Measurements from ENCODE around the gene MSRB2. TPM values are rescaled to one million over a fixed set of nuclear protein-coding genes. Genes with fewer than 3 reads are reported as not detected.

MSRB2 gene
- total and polyA plus RNA-seq, 2 of the 8 experiments (the other 6 are each of a cell fraction or from before 2014, with no cell fraction given), result 11.0 to 13.9 TPM

DNA sequence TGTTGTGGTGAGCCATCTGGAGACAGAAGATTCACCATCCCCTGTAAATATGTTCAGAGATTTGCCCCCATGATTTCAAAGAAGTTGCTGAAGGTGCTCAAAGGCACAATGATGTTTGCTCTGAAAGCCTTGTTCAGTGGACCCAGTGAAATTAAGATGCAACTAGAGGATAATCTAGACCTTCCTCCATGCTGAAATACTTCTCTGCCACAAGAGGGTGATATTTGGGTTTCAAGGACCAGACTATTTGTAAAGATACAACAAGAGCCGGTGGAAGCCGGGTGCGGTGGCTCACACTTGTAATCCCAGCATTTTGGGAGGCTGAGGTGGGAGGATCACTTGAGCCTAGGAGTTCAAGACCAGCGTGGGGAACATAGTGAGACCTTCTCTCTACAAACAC is 13.5 kb upstream of the MSRB2 start:
- H3K4ac ChIP-seq (replicated peaks; ENCODE audit: insufficient read length, low read depth, low read length), result no peak overlapping the region
- 85% methylated on average over 4 of the region's 4 CpGs; no CpG with 5 or more reads in 1 of the 2 experiments for WGBS, 2 experiments (ENCODE audit: extremely low coverage in 1 of 2, insufficient coverage in 1 of 2, insufficient read length in 1 of 2, insufficient replicate concordance in 2 of 2, low coverage in 1 of 2, low lambda C conversion rate in 2 of 2, missing lambda C conversion rate in 1 of 2)
- CTCF ChIA-PET (ENCODE audit: partially characterized antibody), result interaction anchor here (0.9 to 1.2 kb wide), 4 partner anchors 11 to 65 kb away, joined by 3 to 5 read pairs (median 4); partner anchors contain the start of gene MSRB2
- FAIRE-seq (peak; percentile 42), DNase-seq (ENCODE audit: low read depth in 1 of 2, low spot score in 2 of 2) (no peak)
- H2AFZ ChIP-seq (ENCODE audit: low read length), result no peak overlapping the region
- peaks cover 0 to 4% of the 10 kb centered on the region in 2 experiments; a peak in 1 of 4 replicates for H3K9me3 ChIP-seq (ENCODE audit: insufficient read depth in 2 of 2, low read depth in 1 of 2, low read length in 1 of 2)
- no peak overlapping the region for H4K5ac ChIP-seq (ENCODE audit: insufficient read length, low read depth, low read length)
- H3K4me2 ChIP-seq (ENCODE audit: insufficient read depth in 1 of 2, low read depth in 2 of 2, low read length in 2 of 2), result no peak overlapping the region
- H3K79me1 ChIP-seq (ENCODE audit: low read depth, low read length), result no peaks in the 10 kb centered on the region
- H3K27me3 ChIP-seq (replicated peaks in 1 of 4; ENCODE audit: control insufficient read depth in 3 of 4, extremely low read depth in 1 of 4, insufficient read depth in 3 of 4, low read length in 3 of 4), result no peaks in the 10 kb centered on the region
- H3K23ac ChIP-seq (ENCODE audit: insufficient read length), result no peak overlapping the region
- H3K18ac ChIP-seq (ENCODE audit: extremely low read depth, low read length), result no peak overlapping the region
- no peak overlapping the region for H2BK5ac ChIP-seq (ENCODE audit: low read depth, low read length)
- H4K91ac ChIP-seq (replicated peaks; ENCODE audit: insufficient read length, low read length), result no peak overlapping the region
- TF ChIP-seq SIRT6 (IDR thresholded peaks at IDR 0.05; ENCODE audit: low read length) (no peak), RBBP5 (IDR thresholded peaks at IDR 0.05; ENCODE audit: borderline replicate concordance, low read depth, low read length) (no peak), SIN3A (conservative IDR thresholded peaks at IDR 0.05 in 1 of 2, IDR thresholded peaks at IDR 0.05 in 1 of 2; ENCODE audit: low read depth in 1 of 2, low read length in 2 of 2) (no peak), ASH2L (IDR thresholded peaks at IDR 0.05; ENCODE audit: low read length) (no peak), RAD21 (IDR thresholded peaks at IDR 0.05 in 1 of 2, conservative IDR thresholded peaks at IDR 0.05 in 1 of 2; ENCODE audit: low read depth in 2 of 2, low read length in 2 of 2) (peak; percentile 11 to 36; a peak in 3 of 4 replicates)
- TF ChIP-seq, protein P1, sequence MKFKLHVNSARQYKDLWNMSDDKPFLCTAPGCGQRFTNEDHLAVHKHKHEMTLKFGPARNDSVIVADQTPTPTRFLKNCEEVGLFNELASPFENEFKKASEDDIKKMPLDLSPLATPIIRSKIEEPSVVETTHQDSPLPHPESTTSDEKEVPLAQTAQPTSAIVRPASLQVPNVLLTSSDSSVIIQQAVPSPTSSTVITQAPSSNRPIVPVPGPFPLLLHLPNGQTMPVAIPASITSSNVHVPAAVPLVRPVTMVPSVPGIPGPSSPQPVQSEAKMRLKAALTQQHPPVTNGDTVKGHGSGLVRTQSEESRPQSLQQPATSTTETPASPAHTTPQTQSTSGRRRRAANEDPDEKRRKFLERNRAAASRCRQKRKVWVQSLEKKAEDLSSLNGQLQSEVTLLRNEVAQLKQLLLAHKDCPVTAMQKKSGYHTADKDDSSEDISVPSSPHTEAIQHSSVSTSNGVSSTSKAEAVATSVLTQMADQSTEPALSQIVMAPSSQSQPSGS (IDR thresholded peaks at IDR 0.05; ENCODE audit: low read length), result no peak
- TF ChIP-seq, protein P2, sequence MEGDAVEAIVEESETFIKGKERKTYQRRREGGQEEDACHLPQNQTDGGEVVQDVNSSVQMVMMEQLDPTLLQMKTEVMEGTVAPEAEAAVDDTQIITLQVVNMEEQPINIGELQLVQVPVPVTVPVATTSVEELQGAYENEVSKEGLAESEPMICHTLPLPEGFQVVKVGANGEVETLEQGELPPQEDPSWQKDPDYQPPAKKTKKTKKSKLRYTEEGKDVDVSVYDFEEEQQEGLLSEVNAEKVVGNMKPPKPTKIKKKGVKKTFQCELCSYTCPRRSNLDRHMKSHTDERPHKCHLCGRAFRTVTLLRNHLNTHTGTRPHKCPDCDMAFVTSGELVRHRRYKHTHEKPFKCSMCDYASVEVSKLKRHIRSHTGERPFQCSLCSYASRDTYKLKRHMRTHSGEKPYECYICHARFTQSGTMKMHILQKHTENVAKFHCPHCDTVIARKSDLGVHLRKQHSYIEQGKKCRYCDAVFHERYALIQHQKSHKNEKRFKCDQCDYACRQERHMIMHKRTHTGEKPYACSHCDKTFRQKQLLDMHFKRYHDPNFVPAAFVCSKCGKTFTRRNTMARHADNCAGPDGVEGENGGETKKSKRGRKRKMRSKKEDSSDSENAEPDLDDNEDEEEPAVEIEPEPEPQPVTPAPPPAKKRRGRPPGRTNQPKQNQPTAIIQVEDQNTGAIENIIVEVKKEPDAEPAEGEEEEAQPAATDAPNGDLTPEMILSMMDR (IDR thresholded peaks at IDR 0.05; ENCODE audit: control extremely low read depth in 1 of 3, insufficient read depth in 1 of 3, low read depth in 1 of 3, low read length in 3 of 3), result peak in 2 of 3 experiments; percentile 21 to 46; a peak in 2 of 4 replicates
- H3K36me3 ChIP-seq (ENCODE audit: control insufficient read depth in 2 of 4, insufficient read depth in 4 of 4, low read length in 3 of 4), result no peaks in the 10 kb centered on the region
- no peak overlapping the region for H3K9ac ChIP-seq (replicated peaks in 1 of 4; ENCODE audit: extremely low read depth in 1 of 4, low read depth in 3 of 4, low read length in 3 of 4)
- no peak overlapping the region for H3K14ac ChIP-seq (ENCODE audit: insufficient read length)
- no peak overlapping the region for H2BK12ac ChIP-seq (ENCODE audit: low read depth, low read length)
- no peak overlapping the region for H2BK20ac ChIP-seq (ENCODE audit: low read length)
- H3K4me1 ChIP-seq (replicated peaks in 1 of 4; ENCODE audit: control insufficient read depth in 3 of 4, insufficient read depth in 4 of 4, low read length in 3 of 4), result peaks cover 0 to 7% (median 4%) of the 10 kb centered on the region in 4 experiments; a peak in 6 of 7 replicates
- no peak overlapping the region for H2BK15ac ChIP-seq (ENCODE audit: low read length)
- no peak overlapping the region for H2BK120ac ChIP-seq (replicated peaks; ENCODE audit: low read depth, low read length)
- no peaks in the 10 kb centered on the region for H4K20me1 ChIP-seq (replicated peaks in 1 of 2; ENCODE audit: control insufficient read depth in 1 of 2, insufficient read depth in 2 of 2, low read length in 2 of 2)
- POLR2A ChIA-PET (ENCODE audit: partially characterized antibody), result no interaction called here
- H3K27ac ChIP-seq (ENCODE audit: low read depth, low read length), result no peak overlapping the region
- H3K79me2 ChIP-seq (ENCODE audit: control insufficient read depth in 1 of 2, insufficient read depth in 2 of 2, low read length in 2 of 2), result no peaks in the 10 kb centered on the region
- no peak overlapping the region for H4K8ac ChIP-seq (ENCODE audit: extremely low read depth, insufficient read depth, low read length)
- H3K56ac ChIP-seq (replicated peaks; ENCODE audit: insufficient read length, low read depth, low read length), result no peak overlapping the region
- no peak overlapping the region for H2AK5ac ChIP-seq (ENCODE audit: low read depth, low read length)
- H3K4me3 ChIP-seq (ENCODE audit: extremely low read depth in 1 of 4, insufficient read depth in 2 of 4, low read depth in 3 of 4, low read length in 4 of 4), result no peak overlapping the region
- H3K23me2 ChIP-seq (ENCODE audit: low read depth, low read length), result no peaks in the 10 kb centered on the region; the same call in 1 of the 2 replicates
